ENCODE results near the gene PLOD1.

PLOD1 gene

GRCh38 chr1:11925938-11926292, 8.6 kb upstream of the PLOD1 start:
- TF ChIP-seq EZH2phosphoT487 (IDR thresholded peaks at IDR 0.05; ENCODE audit: borderline replicate concordance) = no peak
- TF ChIP-seq CTCF (conservative IDR thresholded peaks at IDR 0.05; ENCODE audit: low read length) = no peak
- peak overlapping the region; percentile 71 for H3K9ac ChIP-seq (ENCODE audit: low read depth, low read length, poor library complexity, severe bottlenecking)
- peaks cover 46% of the 10 kb centered on the region for H3K79me2 ChIP-seq (ENCODE audit: insufficient read depth, low read length)
- peaks cover 26% of the 10 kb centered on the region for H4K20me1 ChIP-seq (ENCODE audit: insufficient read depth, low read length, poor library complexity, severe bottlenecking)
- H3K9me2 ChIP-seq (replicated peaks; ENCODE audit: low read depth, low read length) = no peaks in the 10 kb centered on the region
- H3K36me3 ChIP-seq (ENCODE audit: insufficient read depth, low read length) = peaks cover 8% of the 10 kb centered on the region; the same call in 1 of the 2 replicates
- peaks cover 4% of the 10 kb centered on the region; the same call in 1 of the 2 replicates for H3F3A ChIP-seq (ENCODE audit: low read depth)
- H3K27me3 ChIP-seq (ENCODE audit: insufficient read depth, low read length, poor library complexity, severe bottlenecking) = no peaks in the 10 kb centered on the region
- H3K4me2 ChIP-seq (ENCODE audit: low read depth, low read length, poor library complexity, severe bottlenecking) = no peak overlapping the region
- no peaks in the 10 kb centered on the region for H3K9me3 ChIP-seq (ENCODE audit: insufficient read depth, low read depth, low read length)
- H3K4me3 ChIP-seq (ENCODE audit: low read length, poor library complexity, severe bottlenecking) = peak overlapping the region; percentile 78
- peaks cover 33% of the 10 kb centered on the region for H3K4me1 ChIP-seq (ENCODE audit: insufficient read depth, low read length, poor library complexity, severe bottlenecking)
- H2AFZ ChIP-seq (ENCODE audit: low read length) = no peak overlapping the region

GRCh38 chr1:11927866-11928592, 6.5 kb upstream of the PLOD1 start:
- peaks cover 34% of the 10 kb centered on the region for H3K4me1 ChIP-seq (ENCODE audit: insufficient read depth, low read length, poor library complexity, severe bottlenecking)
- H3K9ac ChIP-seq (ENCODE audit: low read depth, low read length, poor library complexity, severe bottlenecking) = no peak overlapping the region
- H3F3A ChIP-seq (ENCODE audit: low read depth) = peaks cover 4% of the 10 kb centered on the region; the same call in 1 of the 2 replicates
- H2AFZ ChIP-seq (ENCODE audit: low read length) = no peak overlapping the region; the same call in 1 of the 2 replicates
- no peak overlapping the region for H3K4me3 ChIP-seq (ENCODE audit: low read length, poor library complexity, severe bottlenecking)
- no peaks in the 10 kb centered on the region for H3K9me3 ChIP-seq (ENCODE audit: insufficient read depth, low read depth, low read length)
- H3K36me3 ChIP-seq (ENCODE audit: insufficient read depth, low read length) = no peaks in the 10 kb centered on the region; the same call in 1 of the 2 replicates
- peaks cover 30% of the 10 kb centered on the region for H3K79me2 ChIP-seq (ENCODE audit: insufficient read depth, low read length)
- no peak overlapping the region for H3K4me2 ChIP-seq (ENCODE audit: low read depth, low read length, poor library complexity, severe bottlenecking)
- no peak for TF ChIP-seq EZH2phosphoT487 (IDR thresholded peaks at IDR 0.05; ENCODE audit: borderline replicate concordance)
- no peak for TF ChIP-seq CTCF (conservative IDR thresholded peaks at IDR 0.05; ENCODE audit: low read length)
- H4K20me1 ChIP-seq (ENCODE audit: insufficient read depth, low read length, poor library complexity, severe bottlenecking) = peaks cover 19% of the 10 kb centered on the region
- H3K27me3 ChIP-seq (ENCODE audit: insufficient read depth, low read length, poor library complexity, severe bottlenecking) = no peaks in the 10 kb centered on the region
- no peaks in the 10 kb centered on the region for H3K9me2 ChIP-seq (replicated peaks; ENCODE audit: low read depth, low read length)

- TF ChIP-seq CTCF (conservative IDR thresholded peaks at IDR 0.05; ENCODE audit: low read length) (no peak), EZH2phosphoT487 (IDR thresholded peaks at IDR 0.05; ENCODE audit: borderline replicate concordance) (no peak)
- Histone ChIP-seq H3K4me1 (ENCODE audit: insufficient read depth, low read length, poor library complexity, severe bottlenecking) (peaks cover 28% of the 10 kb centered on the region), H3K9me3 (ENCODE audit: insufficient read depth, low read depth, low read length) (no peaks in the 10 kb centered on the region), H3K79me2 (ENCODE audit: insufficient read depth, low read length) (peaks cover 14% of the 10 kb centered on the region), H3F3A (ENCODE audit: low read depth) (peaks cover 4% of the 10 kb centered on the region; the same call in 1 of the 2 replicates), H3K9me2 (replicated peaks; ENCODE audit: low read depth, low read length) (no peaks in the 10 kb centered on the region), H3K4me3 (ENCODE audit: low read length, poor library complexity, severe bottlenecking) (peak overlapping the region; percentile 32), H4K20me1 (ENCODE audit: insufficient read depth, low read length, poor library complexity, severe bottlenecking) (peaks cover 3% of the 10 kb centered on the region), H3K4me2 (ENCODE audit: low read depth, low read length, poor library complexity, severe bottlenecking) (peak overlapping the region; percentile 42), H3K27me3 (ENCODE audit: insufficient read depth, low read length, poor library complexity, severe bottlenecking) (no peaks in the 10 kb centered on the region), H3K36me3 (ENCODE audit: insufficient read depth, low read length) (no peaks in the 10 kb centered on the region), H3K9ac (ENCODE audit: low read depth, low read length, poor library complexity, severe bottlenecking) (peak overlapping the region; percentile 28), H2AFZ (ENCODE audit: low read length) (peak overlapping the region; percentile 56)
These were observed 4.7 kb upstream of the PLOD1 start for GRCh38 chr1:11929849-11930248.
